GM12891 (cell line): ENCODE data around the gene CCNL2.

Experiments used
- POLR2A ChIP-seq: IDR thresholded peaks from 2 replicates; pipeline ENCODE4 v1.6.1; 2011; ENCODE audit warnings: low read depth, low read length, control low read depth
- POLR2AphosphoS5 ChIP-seq: IDR thresholded peaks from 2 replicates; pipeline ENCODE4 v1.6.1; 2011; ENCODE audit warnings: low read depth, low read length, control low read depth
- SPI1 ChIP-seq: IDR thresholded peaks from 2 replicates; pipeline ENCODE4 v1.6.1; 2011; ENCODE audit warnings: low read depth, low read length, control low read depth
- TAF1 ChIP-seq: IDR thresholded peaks from 2 replicates; pipeline ENCODE4 v1.6.1; 2011; ENCODE audit warnings: low read depth, low read length, control low read depth

DNA sequence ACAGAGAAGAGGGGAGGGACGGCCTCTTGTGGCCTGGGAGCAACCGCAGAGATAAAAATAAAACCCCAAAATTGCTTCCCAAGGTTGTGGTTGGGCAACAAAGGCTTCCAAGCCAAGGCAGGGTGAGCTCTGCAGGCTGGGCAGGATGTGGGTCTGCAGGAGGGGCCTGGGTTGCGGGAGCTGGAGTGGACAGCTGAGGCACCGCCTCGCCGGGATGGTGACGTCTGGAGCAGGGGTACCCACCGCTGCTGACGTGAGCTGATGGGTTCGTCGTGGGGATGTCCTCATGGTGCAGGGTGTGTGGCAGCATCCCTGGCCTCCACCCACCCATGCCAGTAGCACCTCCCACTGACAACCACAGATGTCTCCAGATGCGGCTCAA, 27.8 kb downstream of the CCNL2 start:
- TF ChIP-seq POLR2A (no peak), TAF1 (no peak), POLR2AphosphoS5 (no peak), SPI1 (no peak)
